H9 (cell line): ENCODE results near the gene IL15. TPM values are rescaled to one million over a fixed set of nuclear protein-coding genes. Genes with fewer than 3 reads are reported as not detected.

ENCODE experiments used
- DNase-seq: peaks from one replicate; pipeline ENCODE4 v3.0.0-alpha.2; 2017
- H2AFZ ChIP-seq: one replicate; pipeline ENCODE4 v1.6.1; 2013; ENCODE audit warnings: mild to moderate bottlenecking, low read length, control low read depth, moderate library complexity
- H2AK5ac ChIP-seq: 2 replicates; pipeline ENCODE4 v1.6.1; 2013; ENCODE audit warnings: low read length, control low read depth, mixed read lengths; ENCODE audit not compliant: insufficient read length
- H2BK120ac ChIP-seq: one replicate; pipeline ENCODE4 v1.6.1; 2013; ENCODE audit warnings: low read depth, mild to moderate bottlenecking, low read length, control low read depth, inconsistent platforms; ENCODE audit not compliant: poor library complexity, severe bottlenecking
- H2BK12ac ChIP-seq: 2 replicates; pipeline ENCODE4 v1.6.1; 2013; ENCODE audit warnings: low read length, control low read depth, mixed read lengths, low read depth; ENCODE audit not compliant: insufficient read length
- H2BK15ac ChIP-seq: 2 replicates; pipeline ENCODE4 v1.6.1; 2013; ENCODE audit warnings: low read depth, low read length, control low read depth
- H2BK20ac ChIP-seq: one replicate; pipeline ENCODE4 v1.6.1; 2013; ENCODE audit warnings: low read depth, mild to moderate bottlenecking, low read length, control low read depth, inconsistent platforms; ENCODE audit not compliant: poor library complexity, severe bottlenecking
- H2BK5ac ChIP-seq: 2 replicates; pipeline ENCODE4 v1.6.1; 2013; ENCODE audit warnings: low read length, control low read depth, mixed read lengths; ENCODE audit not compliant: insufficient read length
- H3K14ac ChIP-seq: 2 replicates; pipeline ENCODE4 v1.6.1; 2013; ENCODE audit warnings: low read length, control low read depth; ENCODE audit not compliant: insufficient read depth
- H3K18ac ChIP-seq: 2 replicates; pipeline ENCODE4 v1.6.1; 2013; ENCODE audit warnings: low read depth, mild to moderate bottlenecking, mixed read lengths, low read length, control low read depth; ENCODE audit not compliant: insufficient read length
- H3K23ac ChIP-seq: 2 replicates; pipeline ENCODE4 v1.6.1; 2013; ENCODE audit warnings: low read length, control low read depth, mixed read lengths, low read depth; ENCODE audit not compliant: insufficient read length
- H3K23me2 ChIP-seq: 2 replicates; pipeline ENCODE4 v1.6.1; 2013; ENCODE audit warnings: low read depth, mild to moderate bottlenecking, mixed read lengths, low read length, control low read depth; ENCODE audit not compliant: insufficient read length, poor library complexity, severe bottlenecking
- H3K27ac ChIP-seq: 2 replicates; pipeline ENCODE4 v1.5.1; 2013; ENCODE audit warnings: low read length, control low read depth, mixed read lengths, low read depth; ENCODE audit not compliant: insufficient read length
- H3K27me3 ChIP-seq: 2 replicates; pipeline ENCODE4 v1.6.1; 2013; ENCODE audit warnings: low read length, control low read depth, inconsistent platforms; ENCODE audit not compliant: insufficient read depth
- H3K4ac ChIP-seq: 2 replicates; pipeline ENCODE4 v1.6.1; 2013; ENCODE audit warnings: low read depth, mild to moderate bottlenecking, control low read depth, inconsistent platforms, low read length, moderate library complexity
- H3K4me1 ChIP-seq: 2 replicates; pipeline ENCODE4 v1.6.1; 2013; ENCODE audit warnings: low read length, control low read depth, inconsistent platforms; ENCODE audit not compliant: insufficient read depth
- H3K4me2 ChIP-seq: 2 replicates; pipeline ENCODE4 v1.6.1; 2013; ENCODE audit warnings: low read length, control low read depth, mixed read lengths; ENCODE audit not compliant: insufficient read length, insufficient read depth
- H3K56ac ChIP-seq: 2 replicates; pipeline ENCODE4 v1.6.1; 2013; ENCODE audit warnings: low read depth, mild to moderate bottlenecking, mixed read lengths, low read length, control low read depth; ENCODE audit not compliant: insufficient read length
- H3K79me1 ChIP-seq: 2 replicates; pipeline ENCODE4 v1.6.1; 2013; ENCODE audit warnings: low read depth, mild to moderate bottlenecking, moderate library complexity, low read length, control low read depth, inconsistent platforms; ENCODE audit not compliant: insufficient read depth, poor library complexity, severe bottlenecking
- H3K79me2 ChIP-seq: 2 replicates; pipeline ENCODE4 v1.6.1; 2013; ENCODE audit warnings: low read length, control low read depth, inconsistent platforms; ENCODE audit not compliant: insufficient read depth
- H3K9ac ChIP-seq: 2 replicates; pipeline ENCODE4 v1.6.1; 2013; ENCODE audit warnings: low read length, control low read depth, mixed read lengths; ENCODE audit not compliant: insufficient read length; ENCODE audit errors: extremely low read depth
- H3K9me3 ChIP-seq: one replicate; pipeline ENCODE4 v1.6.1; 2013; ENCODE audit warnings: low read depth, low read length, inconsistent platforms; ENCODE audit not compliant: control insufficient read depth
- H3T11ph ChIP-seq: one replicate; pipeline ENCODE4 v1.6.1; 2013; ENCODE audit warnings: mild to moderate bottlenecking, low read length, control low read depth, inconsistent platforms
- H4K20me1 ChIP-seq: one replicate; pipeline ENCODE4 v1.6.1; 2013; ENCODE audit not compliant: control insufficient read depth, insufficient read length, insufficient read depth
- H4K5ac ChIP-seq: 2 replicates; pipeline ENCODE4 v1.6.1; 2013; ENCODE audit warnings: low read depth, mild to moderate bottlenecking, mixed read lengths, low read length, control low read depth; ENCODE audit not compliant: insufficient read length
- H4K8ac ChIP-seq: replicated peaks from 2 replicates; pipeline ENCODE4 v1.6.1; 2013; ENCODE audit warnings: low read length, control low read depth, mixed read lengths, low read depth; ENCODE audit not compliant: insufficient read length
- H4K91ac ChIP-seq: 2 replicates; pipeline ENCODE4 v1.6.1; 2013; ENCODE audit warnings: low read depth, mild to moderate bottlenecking, moderate library complexity, mixed read lengths, low read length, control low read depth; ENCODE audit not compliant: insufficient read length
- H3K27ac Mint-ChIP-seq, 3 experiments: 2 replicates in 2 of 3; 3 replicates in 1 of 3; pipeline ENCODE4 v1.8.0; 2020 to 2021; ENCODE audit warnings: mixed read lengths in 3 of 3, mild to moderate bottlenecking in 1 of 3, moderate library complexity in 1 of 3
- H3K27me3 Mint-ChIP-seq: 2 replicates; pipeline ENCODE4 v1.8.0; 2021; ENCODE audit warnings: low read depth, mild to moderate bottlenecking, moderate library complexity, mixed read lengths
- H3K36me3 Mint-ChIP-seq, 3 experiments: 2 replicates in 2 of 3; 3 replicates in 1 of 3; pipeline ENCODE4 v1.8.0; 2020 to 2021; ENCODE audit warnings: low read depth in 3 of 3, mixed read lengths in 3 of 3; ENCODE audit not compliant: insufficient read depth in 1 of 3
- H3K4me1 Mint-ChIP-seq, 2 experiments: 2 replicates each; pipeline ENCODE4 v1.8.0; 2020; ENCODE audit warnings: mixed read lengths in 2 of 2
- H3K4me3 Mint-ChIP-seq, 2 experiments: 2 replicates in 1 of 2; 3 replicates in 1 of 2; pipeline ENCODE4 v1.8.0; 2020 to 2021; ENCODE audit warnings: mild to moderate bottlenecking in 2 of 2, mixed read lengths in 2 of 2, moderate library complexity in 1 of 2
- H3K9me3 Mint-ChIP-seq, 2 experiments: 2 replicates in 1 of 2; 3 replicates in 1 of 2; pipeline ENCODE4 v1.8.0; 2020; ENCODE audit warnings: mild to moderate bottlenecking in 2 of 2, mixed read lengths in 2 of 2, moderate library complexity in 1 of 2
- WGBS: extraction: QIAGEN DNeasy Blood & Tissue Kit; methylation state at CpG from one replicate; pipeline ENCODE4 v1.1.7; 2013; ENCODE audit warnings: missing lambda C conversion rate, low lambda C conversion rate, mixed read lengths; ENCODE audit not compliant: insufficient read length; ENCODE audit errors: extremely low coverage; 5-methylcytosine and 5-hydroxymethylcytosine counted together
- total RNA-seq: library from RNA; stranded (reverse); gene quantifications from 2 replicates; pipeline ENCODE4 v1.2.1, GENCODE V29; 2021
- TF ChIP-seq, protein P1 (sequence below): fragments of 200-600 bp; sonication (generic); conservative IDR thresholded peaks from 3 replicates; pipeline ENCODE4 v1.8.0; 2021; ENCODE audit warnings: antibody characterized with exemption, mild to moderate bottlenecking

The IL15 gene
- total RNA-seq, 1 experiment from 2014 or later = 0.61 TPM

GRCh38 chr4:141713185-141713584, 76.8 kb downstream of the IL15 start:
- Histone ChIP-seq H3T11ph (no peak overlapping the region), H3K4me1 (no peaks in the 10 kb centered on the region; the same call in 1 of the 2 replicates), H3K9me3 (no peaks in the 10 kb centered on the region), H3K4ac (no peak overlapping the region), H2BK15ac (no peak overlapping the region), H4K91ac (no peak overlapping the region), H3K79me1 (no peaks in the 10 kb centered on the region), H2BK120ac (no peak overlapping the region), H4K20me1 (no peaks in the 10 kb centered on the region), H3K23me2 (no peaks in the 10 kb centered on the region), H3K27ac (no peak overlapping the region), H2AK5ac (no peak overlapping the region), H4K5ac (no peak overlapping the region), H2BK20ac (no peak overlapping the region), H2AFZ (no peak overlapping the region), H3K79me2 (no peaks in the 10 kb centered on the region), H4K8ac (no peak overlapping the region), H2BK5ac (no peak overlapping the region), H3K18ac (no peak overlapping the region), H3K56ac (no peak overlapping the region), H3K27me3 (no peaks in the 10 kb centered on the region), H3K14ac (no peak overlapping the region), H2BK12ac (no peak overlapping the region), H3K23ac (no peak overlapping the region), H3K4me2 (no peak overlapping the region), H3K9ac (no peak overlapping the region)
- no peak for DNase-seq
- Mint-ChIP-seq H3K9me3 (peaks cover 8 to 10% of the 10 kb centered on the region in 2 experiments; a peak in 3 of 5 replicates), H3K4me3 (no peak overlapping the region), H3K4me1 (peaks cover 6 to 9% of the 10 kb centered on the region in 2 experiments; a peak in 3 of 4 replicates), H3K27ac (no peak overlapping the region), H3K27me3 (no peaks in the 10 kb centered on the region), H3K36me3 (peaks cover 0 to 11% (median 0%) of the 10 kb centered on the region in 3 experiments; a peak in 1 of 7 replicates)
- TF ChIP-seq, protein P1, sequence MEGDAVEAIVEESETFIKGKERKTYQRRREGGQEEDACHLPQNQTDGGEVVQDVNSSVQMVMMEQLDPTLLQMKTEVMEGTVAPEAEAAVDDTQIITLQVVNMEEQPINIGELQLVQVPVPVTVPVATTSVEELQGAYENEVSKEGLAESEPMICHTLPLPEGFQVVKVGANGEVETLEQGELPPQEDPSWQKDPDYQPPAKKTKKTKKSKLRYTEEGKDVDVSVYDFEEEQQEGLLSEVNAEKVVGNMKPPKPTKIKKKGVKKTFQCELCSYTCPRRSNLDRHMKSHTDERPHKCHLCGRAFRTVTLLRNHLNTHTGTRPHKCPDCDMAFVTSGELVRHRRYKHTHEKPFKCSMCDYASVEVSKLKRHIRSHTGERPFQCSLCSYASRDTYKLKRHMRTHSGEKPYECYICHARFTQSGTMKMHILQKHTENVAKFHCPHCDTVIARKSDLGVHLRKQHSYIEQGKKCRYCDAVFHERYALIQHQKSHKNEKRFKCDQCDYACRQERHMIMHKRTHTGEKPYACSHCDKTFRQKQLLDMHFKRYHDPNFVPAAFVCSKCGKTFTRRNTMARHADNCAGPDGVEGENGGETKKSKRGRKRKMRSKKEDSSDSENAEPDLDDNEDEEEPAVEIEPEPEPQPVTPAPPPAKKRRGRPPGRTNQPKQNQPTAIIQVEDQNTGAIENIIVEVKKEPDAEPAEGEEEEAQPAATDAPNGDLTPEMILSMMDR = no peak
- no CpG with 5 or more reads among the region's 4 CpGs for WGBS
